CD4-positive, alpha-beta T cell treated with Interleukin-17A for 1 hour (primary cell): Measurements from ENCODE around the gene TNIK.

Source experiments
- DNase-seq: peaks from one replicate; pipeline ENCODE4 v3.0.0-alpha.2; 2020

Gene TNIK

GRCh38 chr3:171354706-171355582, 105.3 kb downstream of the TNIK start:
- DNase-seq: no peak

- no peak for DNase-seq
These were observed 106.0 kb downstream of the TNIK start for GRCh38 chr3:171354049-171354705.

DNA sequence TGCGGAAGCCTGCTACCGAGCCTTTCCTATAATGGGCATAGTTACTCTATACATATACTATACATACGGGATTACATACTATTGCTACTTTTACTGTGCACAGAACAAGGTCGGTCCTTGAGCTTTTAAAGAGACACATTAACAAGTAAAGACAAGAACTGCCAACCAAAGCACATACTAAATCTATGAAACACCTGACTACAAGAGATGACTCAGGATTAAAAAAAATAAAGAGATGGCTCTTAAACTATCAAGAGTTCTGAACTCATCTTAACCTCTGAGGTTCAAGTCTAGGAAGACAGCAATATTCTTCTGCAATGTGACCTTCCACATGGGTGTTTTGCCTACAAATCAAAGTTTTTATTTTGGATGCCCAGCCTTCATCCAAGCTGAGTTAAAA, 106.8 kb downstream of the TNIK start:
- DNase-seq: no peak

DNA sequence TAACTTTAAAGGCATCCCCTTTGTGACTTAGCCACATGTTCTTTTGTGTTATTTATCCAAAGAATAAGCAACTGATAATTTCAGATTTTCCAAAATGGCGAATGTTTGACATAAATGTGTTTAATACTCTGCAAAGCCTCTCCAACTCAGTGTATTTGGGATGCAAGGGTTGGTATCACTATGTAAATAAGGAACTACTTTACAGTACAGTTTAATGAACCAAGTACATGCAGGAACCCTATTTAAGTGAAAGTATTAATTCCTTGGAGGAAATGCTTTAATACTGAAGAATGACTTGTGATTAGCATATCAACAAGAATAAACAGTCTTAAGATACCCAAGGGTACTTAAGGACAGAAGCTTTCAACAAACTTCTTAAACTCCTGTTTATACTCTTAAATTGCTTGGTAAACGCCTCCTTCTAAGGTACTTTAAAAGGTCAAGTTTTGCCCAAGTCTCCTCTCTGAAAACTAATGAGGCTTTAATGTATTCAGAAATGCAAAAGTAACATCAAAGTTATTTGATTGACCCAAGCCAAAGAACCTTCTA, 107.7 kb downstream of the TNIK start:
- no peak for DNase-seq

GRCh38 chr3:171351676-171352075, 108.5 kb downstream of the TNIK start:
- DNase-seq: no peak

DNA sequence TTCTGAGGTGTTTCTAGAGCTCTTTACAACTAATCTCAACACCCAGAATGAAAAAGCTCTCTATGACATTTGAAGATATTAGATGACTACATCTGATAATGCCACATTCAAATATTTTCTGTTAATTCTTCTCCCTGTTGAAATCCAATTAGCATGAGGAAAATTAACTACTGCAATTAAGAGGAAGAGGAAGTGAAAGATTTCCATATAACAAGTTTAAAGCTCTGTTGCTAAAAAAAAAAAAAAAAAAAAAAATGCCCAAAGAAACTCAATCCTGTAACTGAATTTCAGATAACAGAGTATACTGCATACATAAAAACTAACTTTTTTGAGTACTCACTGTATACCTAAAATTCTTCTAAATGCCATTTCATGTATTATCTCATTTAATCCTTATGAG, 109.8 kb downstream of the TNIK start:
- no peak for DNase-seq

DNA sequence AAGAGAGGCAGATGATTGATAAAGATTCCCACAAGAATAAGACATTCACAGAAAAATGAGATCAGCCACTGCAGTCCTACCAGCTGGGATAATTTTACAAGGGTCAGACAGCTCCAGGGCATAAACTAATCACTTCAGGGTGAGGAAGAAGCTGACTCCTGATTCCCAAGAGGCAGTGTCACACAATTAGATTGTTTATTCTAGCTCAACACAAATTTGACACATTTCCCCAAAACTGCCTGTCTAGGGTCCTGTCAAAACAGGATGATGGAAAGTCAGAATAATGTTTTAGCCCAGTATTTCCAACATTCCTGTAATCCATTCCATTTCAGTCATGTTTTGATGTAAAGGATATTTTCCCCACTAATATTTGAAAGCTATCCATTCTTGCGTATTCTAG, 110.8 kb downstream of the TNIK start:
- DNase-seq: no peak

DNA sequence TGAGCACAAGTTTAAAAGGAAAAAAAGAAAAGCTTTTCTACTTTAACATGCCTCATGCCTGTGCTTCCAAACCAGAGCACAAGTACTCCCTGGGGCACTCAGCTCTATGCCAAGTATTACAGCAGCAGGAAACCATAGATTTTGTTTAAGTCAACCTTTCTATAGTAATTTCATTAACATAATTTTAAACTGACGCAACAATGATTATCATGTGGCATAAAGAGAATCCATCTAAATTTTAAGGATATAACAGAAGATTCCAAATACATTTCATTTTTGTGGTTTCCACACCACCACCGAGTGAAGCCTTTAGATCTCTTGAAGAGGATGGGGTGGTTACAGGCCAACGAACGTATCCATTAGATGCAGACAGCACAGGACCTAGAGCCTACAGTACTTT, 112.1 kb downstream of the TNIK start:
- DNase-seq: no peak

DNA sequence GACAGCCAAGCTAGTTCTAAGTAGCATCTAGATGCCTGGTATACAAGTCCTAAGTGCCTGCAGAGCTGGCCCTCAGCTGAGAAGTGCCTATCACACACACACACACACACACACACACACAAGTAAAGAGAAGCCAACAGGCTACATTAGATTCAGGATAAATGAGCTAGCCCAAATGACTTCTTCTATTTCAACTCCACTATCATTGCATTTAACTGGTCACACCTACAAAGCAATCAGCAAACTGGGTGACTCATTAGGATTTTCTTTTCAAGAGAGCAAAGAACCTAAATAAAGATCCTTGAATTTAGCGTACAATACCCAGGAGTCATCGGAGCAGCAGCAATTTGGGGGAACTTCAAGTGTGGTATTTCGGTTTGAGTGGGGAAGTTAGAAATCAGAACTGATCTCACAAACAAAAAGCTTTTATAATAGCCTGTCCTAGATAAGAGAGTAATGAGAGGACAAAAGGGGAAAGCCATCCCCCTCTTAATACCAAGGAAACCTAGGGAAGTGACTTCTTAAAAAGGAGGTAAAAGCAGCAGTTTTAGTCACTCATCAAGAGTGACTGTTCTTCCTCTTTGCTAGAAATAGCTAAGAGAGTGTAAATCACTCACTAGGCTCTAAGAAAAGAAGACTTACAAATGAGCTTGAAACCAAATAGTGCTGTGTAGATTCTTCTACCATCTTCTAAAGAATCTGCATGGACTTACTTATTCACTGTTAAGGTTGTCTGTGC, 112.7 kb downstream of the TNIK start:
- no peak for DNase-seq

- DNase-seq: no peak
These were observed 113.5 kb downstream of the TNIK start for GRCh38 chr3:171346582-171347300.

- DNase-seq: no peak
These were observed 114.2 kb downstream of the TNIK start for GRCh38 chr3:171346019-171346418.

GRCh38 chr3:171345107-171345843, 114.9 kb downstream of the TNIK start:
- no peak for DNase-seq

DNA sequence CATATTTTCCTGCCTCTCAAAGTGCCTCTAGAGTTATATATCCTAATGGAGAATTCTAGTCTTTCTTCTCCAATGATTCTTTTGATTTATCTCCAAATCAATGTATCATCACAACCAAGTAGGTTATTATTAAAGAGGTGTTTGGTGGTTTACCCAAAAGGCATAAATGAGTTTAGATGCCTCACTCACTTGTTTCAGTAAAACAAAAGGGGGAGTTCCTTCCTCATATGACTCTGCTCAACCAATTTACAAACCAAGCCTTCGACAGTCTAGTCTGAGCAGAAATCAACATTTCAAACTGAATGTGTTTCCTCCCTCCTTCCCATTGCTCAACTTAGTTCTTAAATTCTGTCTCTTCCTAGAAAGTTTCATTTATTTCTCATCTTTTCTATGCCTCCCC, 116.5 kb downstream of the TNIK start:
- DNase-seq: no peak

DNA sequence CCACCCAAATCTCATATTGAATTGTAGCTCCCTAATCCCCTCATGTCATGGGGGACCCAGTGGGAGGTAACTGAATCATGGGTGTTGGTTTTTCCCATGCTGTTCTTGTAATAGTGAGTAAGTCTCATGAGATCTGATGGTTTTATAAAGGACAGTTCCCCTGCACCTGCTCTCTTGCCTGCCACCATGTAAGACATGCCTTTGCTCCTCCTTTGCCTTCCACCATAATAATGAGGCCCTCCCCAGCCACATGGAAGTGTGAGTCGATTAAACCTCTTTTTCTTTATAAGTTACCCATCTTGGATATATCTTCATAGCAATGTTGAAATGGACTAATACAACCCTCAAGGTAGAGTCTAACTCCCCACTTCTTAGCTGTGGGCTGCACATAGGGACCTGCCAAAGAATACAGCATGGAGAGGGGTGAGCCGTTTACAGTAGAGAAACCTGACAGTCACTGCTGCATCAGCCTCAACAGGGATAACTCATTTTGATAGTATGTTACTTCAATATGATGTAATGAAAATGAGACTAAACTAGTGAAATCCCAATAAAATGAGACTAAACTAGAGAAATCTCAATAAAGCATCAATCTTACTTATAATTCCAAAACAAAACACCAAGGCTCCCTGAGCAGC, 117.3 kb downstream of the TNIK start:
- DNase-seq: no peak

DNA sequence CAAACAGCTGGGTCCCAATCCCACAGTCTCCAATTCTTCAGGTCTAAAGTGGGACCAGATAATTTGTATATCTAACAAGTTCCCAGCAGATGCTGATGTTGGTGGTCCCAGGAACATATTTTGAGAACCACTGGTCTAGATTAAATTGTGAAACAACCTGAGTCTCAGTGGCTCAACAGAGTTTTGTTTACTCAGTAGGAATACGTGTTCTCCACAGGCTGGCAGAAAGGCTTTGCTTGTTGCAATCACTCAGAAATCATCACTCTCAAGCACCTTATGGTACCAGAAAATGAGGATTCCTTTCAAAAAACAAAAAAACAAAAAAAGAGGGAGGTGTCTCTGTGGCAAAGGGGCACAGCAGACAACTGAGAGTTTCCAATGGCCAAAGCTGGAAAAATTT, 118.0 kb downstream of the TNIK start:
- DNase-seq: no peak

- DNase-seq: no peak
These were observed 119.8 kb downstream of the TNIK start for GRCh38 chr3:171340434-171340833.

DNA sequence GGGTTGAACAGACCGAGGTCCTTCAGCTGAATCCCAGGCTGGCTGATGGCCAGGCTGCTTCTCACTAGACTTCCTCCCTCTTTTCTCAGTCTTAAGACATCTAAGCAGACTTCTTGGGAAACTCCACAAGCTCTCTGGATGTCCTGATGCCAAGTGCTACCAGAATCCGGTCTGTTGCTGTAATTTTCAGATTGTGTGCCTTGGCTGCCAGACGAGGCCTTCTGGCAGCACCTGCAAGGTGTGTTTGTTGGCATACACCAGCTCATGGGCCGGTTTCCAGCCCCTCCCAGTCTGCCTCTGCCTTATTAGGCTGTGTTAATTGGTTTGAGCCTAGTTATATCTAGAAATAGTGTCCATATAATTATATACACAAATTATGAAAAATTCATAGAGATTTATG, 120.6 kb downstream of the TNIK start:
- DNase-seq: no peak

- no peak for DNase-seq
These were observed 123.8 kb downstream of the TNIK start for GRCh38 chr3:171336406-171336805.

DNA sequence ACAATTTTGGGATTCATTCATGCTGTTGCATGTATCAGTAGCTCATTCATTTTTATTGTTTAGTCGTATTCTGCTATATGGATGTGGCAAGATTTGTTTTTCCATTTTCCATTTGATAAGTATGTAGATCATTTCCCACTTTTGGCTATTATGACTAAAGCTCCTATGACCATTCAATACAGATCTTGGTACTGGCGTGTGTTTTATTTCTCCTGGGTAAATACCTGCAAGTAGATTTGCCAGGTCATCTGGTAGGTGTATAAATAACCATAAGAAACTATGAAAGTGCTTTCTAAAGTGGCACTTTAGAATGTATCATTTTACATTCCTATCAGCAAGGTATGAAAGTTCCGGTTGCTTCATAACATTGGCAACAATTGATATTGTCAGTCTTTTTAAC, 124.6 kb downstream of the TNIK start:
- no peak for DNase-seq

DNA sequence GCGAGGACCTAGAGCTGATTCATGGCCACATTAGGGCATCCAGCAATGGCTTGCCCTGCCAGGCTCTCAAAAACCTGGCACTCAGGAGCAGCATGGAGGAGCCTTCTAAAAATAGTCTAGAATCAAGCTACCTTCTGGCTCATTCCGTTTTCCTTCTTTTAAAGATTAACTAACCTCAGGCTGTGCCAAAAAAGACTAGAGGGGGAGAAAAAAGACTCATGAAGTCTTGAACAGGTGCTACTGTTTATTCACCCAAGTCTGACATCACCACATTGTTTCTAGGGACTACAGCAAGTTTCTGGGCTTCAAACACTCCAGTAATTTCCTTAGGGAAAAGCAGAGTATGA, 125.8 kb downstream of the TNIK start:
- DNase-seq: no peak

DNA sequence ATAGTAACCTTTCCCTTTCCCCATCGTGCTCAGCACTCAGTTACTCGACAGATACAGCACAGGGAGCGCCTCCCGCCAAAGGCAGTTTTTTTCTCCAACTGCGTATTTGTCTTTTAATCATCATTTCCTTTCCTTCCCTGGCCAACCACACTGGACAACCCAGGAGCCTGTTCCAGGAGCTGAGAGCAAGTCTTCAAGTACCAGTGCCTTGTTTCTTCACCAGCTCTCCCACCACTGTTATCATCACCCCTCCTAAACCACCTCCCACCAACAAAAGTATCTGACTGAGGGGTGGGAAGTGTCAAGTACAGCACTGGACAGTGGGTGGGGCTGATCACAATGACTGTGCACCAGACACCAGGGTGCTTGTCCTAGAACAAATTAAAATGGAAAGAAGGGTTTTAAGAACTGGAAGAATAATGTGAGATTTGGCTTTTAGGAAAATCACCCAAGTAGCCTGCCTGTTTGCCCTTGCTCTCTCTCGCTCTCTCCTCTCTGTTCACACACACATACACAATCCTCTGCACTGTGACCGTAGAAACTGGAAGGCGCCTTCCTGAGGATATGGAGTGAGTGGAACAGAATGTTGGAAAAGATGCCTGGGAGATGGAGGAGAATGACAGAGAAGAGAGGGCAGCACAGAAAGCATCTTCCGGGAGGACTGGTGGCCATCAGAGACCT, 126.3 kb downstream of the TNIK start:
- DNase-seq: no peak
